ENCODE measurements around the gene PI4KA.
A peak's percentile ranks its signal among the peaks of the same experiment; 100 is the strongest.
"Not testable (repeated sequence)": the region's sequence is repeated elsewhere in the genome, so short reads cannot be mapped to it uniquely, and the experiment has no call there.

PI4KA gene

GRCh38 chr22:20720692-20721408 is 137.8 kb downstream of the PI4KA start:
- DNase-seq: no peak

GRCh38 chr22:20718727-20719126 is 139.9 kb downstream of the PI4KA start:
- DNase-seq: not testable (repeated sequence)

- DNase-seq: not testable (repeated sequence)
These were observed 140.6 kb downstream of the PI4KA start for GRCh38 chr22:20717981-20718380.

- DNase-seq: not testable (repeated sequence)
These were observed 141.3 kb downstream of the PI4KA start for GRCh38 chr22:20717213-20717866.

- DNase-seq: not testable (repeated sequence)
These were observed 145.5 kb downstream of the PI4KA start for GRCh38 chr22:20713116-20713515.

- not testable (repeated sequence) for DNase-seq
These were observed 148.6 kb downstream of the PI4KA start for GRCh38 chr22:20709966-20710365.

- DNase-seq: not testable (repeated sequence)
These were observed 151.0 kb downstream of the PI4KA start for GRCh38 chr22:20707549-20708118.

- DNase-seq: not testable (repeated sequence)
These were observed 154.6 kb downstream of the PI4KA start for GRCh38 chr22:20703816-20704609.

- not testable (repeated sequence) for DNase-seq
These were observed 155.2 kb downstream of the PI4KA start for GRCh38 chr22:20703414-20703806.

GRCh38 chr22:20702546-20703413 is 155.8 kb downstream of the PI4KA start:
- DNase-seq: peak; percentile 59

GRCh38 chr22:20702175-20702545 is 156.5 kb downstream of the PI4KA start:
- not testable (repeated sequence) for DNase-seq

GRCh38 chr22:20701680-20702136 is 156.9 kb downstream of the PI4KA start:
- DNase-seq: not testable (repeated sequence)

- DNase-seq: not testable (repeated sequence)
These were observed 158.3 kb downstream of the PI4KA start for GRCh38 chr22:20700347-20700746.

GRCh38 chr22:20699856-20700255 is 158.8 kb downstream of the PI4KA start:
- not testable (repeated sequence) for DNase-seq

GRCh38 chr22:20697481-20698113 is 161.0 kb downstream of the PI4KA start:
- peak; percentile 37 for DNase-seq

- not testable (repeated sequence) for DNase-seq
These were observed 162.6 kb downstream of the PI4KA start for GRCh38 chr22:20696056-20696455.

- DNase-seq: not testable (repeated sequence)
These were observed 163.4 kb downstream of the PI4KA start for GRCh38 chr22:20695205-20695604.

- DNase-seq: not testable (repeated sequence)
These were observed 164.4 kb downstream of the PI4KA start for GRCh38 chr22:20694256-20694655.

GRCh38 chr22:20692926-20693325 is 165.7 kb downstream of the PI4KA start:
- DNase-seq: not testable (repeated sequence)

GRCh38 chr22:20690586-20691317 is 167.9 kb downstream of the PI4KA start:
- not testable (repeated sequence) for DNase-seq
